K562 (cell line): ENCODE measurements around the gene GCK. TPM values are rescaled to one million over a fixed set of nuclear protein-coding genes. Genes with fewer than 3 reads are reported as not detected.

Experiments
- ATAC-seq: fragments of 200-7000 bp; cut with Tn5 transposase; 3 replicates; pipeline ENCODE4 v1.9.1; 2020; ENCODE audit warnings: moderate library complexity
- BruUV-seq: library from RNA; stranded (reverse); fragments of 400-500 nt; replicated peaks from 2 replicates; lab custom pipeline; 2021; lab: Mats Ljungman, UMichigan
- CTCF ChIA-PET: fragments of 300-600 bp; formaldehyde crosslinking; extraction: SDS; loops from one replicate; lab custom pipeline; 2021; ENCODE audit warnings: low intra/inter-chr PET ratio; lab: Yijun Ruan, JAX
- POLR2A ChIA-PET: fragments of 300-600, 350-650 bp; sonication (Branson Sonifier 250); formaldehyde crosslinking; extraction: SDS; loops from one replicate; lab custom pipeline; 2021; ENCODE audit warnings: antibody characterized with exemption, inconsistent platforms; lab: Yijun Ruan, JAX
- DNase-seq, 4 experiments: peaks; one replicate each; pipeline versions ENCODE4 v3.0.0 to v3.0.0-alpha.2; 2011 to 2018; ENCODE audit warnings: low spot score in 3 of 4, mixed read lengths in 3 of 4; ENCODE audit errors: extremely low read depth in 1 of 4
- FAIRE-seq: peaks from 2 replicates; lab custom pipeline; 2011; peaks lifted over from hg19 to GRCh38; lab: Jason Lieb, UNC
- H2AFZ ChIP-seq: 2 replicates; pipeline ENCODE4 v1.6.0; 2011; ENCODE audit warnings: low read depth, low read length, control low read depth, inconsistent platforms
- H3K27ac ChIP-seq: fragments of 200-600 bp; 3 replicates; pipeline ENCODE4 v1.8.0; 2011; ENCODE audit warnings: low read depth, mild to moderate bottlenecking, control low read depth, inconsistent platforms, low read length, moderate library complexity, mixed read lengths; ENCODE audit errors: extremely low read depth
- H3K27me3 ChIP-seq, 2 experiments: fragments of 300-600 bp in 1 of 2; 2 replicates in 1 of 2; 3 replicates in 1 of 2; pipeline versions ENCODE4 v1.6.0 to v1.8.0; 2011; ENCODE audit warnings: inconsistent platforms in 2 of 2, low read length in 2 of 2, mild to moderate bottlenecking in 1 of 2, mixed read lengths in 1 of 2, moderate library complexity in 1 of 2; ENCODE audit not compliant: control insufficient read depth in 2 of 2, insufficient read depth in 2 of 2
- H3K36me3 ChIP-seq: fragments of 300-600 bp; 3 replicates; pipeline ENCODE4 v1.8.0; 2011; ENCODE audit warnings: mild to moderate bottlenecking, low read length, inconsistent platforms; ENCODE audit not compliant: control insufficient read depth, insufficient read depth
- H3K4me1 ChIP-seq, 2 experiments: fragments of 200-600 bp in 1 of 2; replicated peaks in 1 of 2; 2 replicates in 1 of 2; 3 replicates in 1 of 2; pipeline versions ENCODE4 v1.5.1 to v1.8.0; 2011; ENCODE audit warnings: inconsistent platforms in 2 of 2, low read length in 2 of 2, mild to moderate bottlenecking in 1 of 2, mixed read lengths in 1 of 2, moderate library complexity in 1 of 2; ENCODE audit not compliant: control insufficient read depth in 2 of 2, insufficient read depth in 2 of 2
- H3K4me2 ChIP-seq: 2 replicates; pipeline ENCODE4 v1.6.1; 2011; ENCODE audit warnings: low read length, control low read depth, inconsistent platforms, mixed read lengths; ENCODE audit not compliant: insufficient read depth
- H3K4me3 ChIP-seq: fragments of 200-600 bp; sonication (generic), shearing (Covaris generic); 2 replicates; pipeline ENCODE4 v1.5.1; 2016; ENCODE audit warnings: control low read depth, inconsistent platforms
- H3K79me2 ChIP-seq: fragments of 200-600 bp; 3 replicates; pipeline ENCODE4 v1.8.0; 2011; ENCODE audit warnings: low read length, inconsistent platforms; ENCODE audit not compliant: control insufficient read depth, insufficient read depth
- H3K9ac ChIP-seq, 2 experiments: 2 replicates each; pipeline versions ENCODE4 v1.6.0 to v1.6.1; 2011; ENCODE audit warnings: low read depth in 2 of 2, low read length in 2 of 2, control low read depth in 1 of 2, inconsistent platforms in 1 of 2, mild to moderate bottlenecking in 1 of 2, mixed read lengths in 1 of 2; ENCODE audit not compliant: insufficient read depth in 1 of 2
- H3K9me1 ChIP-seq: one replicate; pipeline ENCODE4 v1.6.0; 2011; ENCODE audit warnings: inconsistent platforms, mild to moderate bottlenecking, low read length, moderate library complexity; ENCODE audit not compliant: control insufficient read depth, insufficient read depth
- H3K9me3 ChIP-seq: replicated peaks from 2 replicates; pipeline ENCODE4 v1.5.1; 2011; ENCODE audit warnings: low read depth, low read length, inconsistent platforms; ENCODE audit not compliant: control insufficient read depth, insufficient read depth
- H4K20me1 ChIP-seq: replicated peaks from 2 replicates; pipeline ENCODE4 v1.6.1; 2011; ENCODE audit warnings: low read length, inconsistent platforms, mixed read lengths; ENCODE audit not compliant: control insufficient read depth, insufficient read depth
- CTBP1 ChIP-seq: fragments of 450-650 bp; IDR thresholded peaks from 2 replicates; pipeline ENCODE4 v1.6.1; 2016; ENCODE audit warnings: borderline replicate concordance
- HBP1 ChIP-seq: fragments of 450-650 bp; formaldehyde crosslinking; IDR thresholded peaks from 2 replicates; pipeline ENCODE4 v1.4.0; 2022; ENCODE audit warnings: missing genetic modification characterization
- NFE2L1 ChIP-seq: fragments of 450-650 bp; IDR thresholded peaks from 2 replicates; pipeline ENCODE4 v1.6.1; 2016; ENCODE audit warnings: missing genetic modification characterization, low read depth, mild to moderate bottlenecking, missing compliant biosample characterization, moderate library complexity, borderline replicate concordance
- TARDBP ChIP-seq: fragments of 450-650 bp; IDR thresholded peaks from 2 replicates; pipeline ENCODE4 v1.6.1; 2016
- ZFPM2 ChIP-seq: fragments of 250-450 bp; sonication (Bioruptor Pico); IDR thresholded peaks from 2 replicates; pipeline ENCODE4 v1.5.1; 2022; ENCODE audit warnings: mild to moderate bottlenecking
- ZNF232 ChIP-seq: sonication (generic); formaldehyde crosslinking; IDR thresholded peaks from 2 replicates; pipeline ENCODE4 v1.8.0; 2022; ENCODE audit warnings: mild to moderate bottlenecking, missing genetic modification reagents
- ZNF507 ChIP-seq: conservative IDR thresholded peaks from 2 replicates; pipeline ENCODE4 v1.6.1; 2017; ENCODE audit warnings: missing genetic modification characterization, missing compliant biosample characterization
- ZNF583 ChIP-seq: fragments of 250-450 bp; sonication (Bioruptor Pico); IDR thresholded peaks from 2 replicates; pipeline ENCODE4 v1.4.0; 2020
- WGBS: fragments of 100-300 bp; shearing (Covaris generic); methylation state at CpG from one replicate; pipeline ENCODE4 v1.1.6; 2016; ENCODE audit warnings: low coverage, mixed read lengths; ENCODE audit not compliant: insufficient coverage; ENCODE audit errors: missing lambda C conversion rate; 5-methylcytosine and 5-hydroxymethylcytosine counted together
- in situ Hi-C: fragments of 300-500 bp; cut with MboI; formaldehyde crosslinking; loops from 4 replicates; pipeline ENCODE4 v1.15.0; 2018; ENCODE audit warnings: inconsistent platforms, mixed read lengths
- intact Hi-C: fragments of 100-400 bp; cut with micrococcal nuclease; formaldehyde crosslinking; loops from 2 replicates; pipeline ENCODE4 v1.14.2; 2022
- polyA plus RNA-seq, 8 experiments: library from polyadenylated mRNA; depleted of rRNA in 4 of 8; stranded (reverse) in 5 of 8; unstranded in 3 of 8; fragments of >200 nt; fragmentation: Nextera tagmentation in 2 of 8; fragmentation: Illumina TruSeq in 1 of 8; extraction: Ambion mirVana in 2 of 8; extraction: Trizol in 1 of 8; gene quantifications; 2 replicates each; pipeline versions ENCODE4 v1.2.1 to v1.2.3, GENCODE V29; 2011 to 2014; ENCODE audit warnings: inconsistent platforms in 1 of 8, missing spikeins in 1 of 8
- total RNA-seq, 7 experiments: library from RNA; depleted of rRNA in 6 of 7; stranded (reverse); fragments of >200 nt in 6 of 7; fragmentation: Illumina TruSeq in 2 of 7; extraction: Trizol in 2 of 7; gene quantifications; 2 replicates each; pipeline versions ENCODE4 v1.2.1 to v1.2.3, GENCODE V29; 2011 to 2021; ENCODE audit warnings: low replicate concordance in 1 of 7

GCK gene
- total and polyA plus RNA-seq, 9 of the 15 experiments (the other 6 are each of a cell fraction or from before 2014, with no cell fraction given) = 0.11 to 0.55 (median 0.16) TPM; not detected in 3

- peak; percentile 12 for ATAC-seq
- 0% methylated on average over 7 of the region's 14 CpGs for WGBS
- Histone ChIP-seq H3K9ac (no peak overlapping the region), H2AFZ (no peak overlapping the region)
- intact Hi-C loops = no loop called here
- TF ChIP-seq ZNF507 (tag) (no peak), NFE2L1 (tag) (no peak), ZNF232 (CRISPR knock-in tag) (no peak), ZFPM2 (CRISPR knock-in tag) (no peak), TARDBP (no peak), HBP1 (CRISPR knock-in tag) (no peak), CTBP1 (no peak), ZNF583 (CRISPR knock-in tag) (no peak)
- TF ChIP-seq, all 486 proteins: peak for 0
- Histone ChIP-seq H3K4me3 (no peak overlapping the region), H4K20me1 (peaks cover 4% of the 10 kb centered on the region; the same call in 1 of the 2 replicates), H3K4me1 (peaks cover 0 to 44% of the 10 kb centered on the region in 2 experiments; a peak in 2 of 5 replicates), H3K36me3 (no peaks in the 10 kb centered on the region), H3K27me3 (peaks cover 20 to 77% of the 10 kb centered on the region in 2 experiments; a peak in 4 of 5 replicates), H3K9me3 (no peaks in the 10 kb centered on the region), H3K9me1 (no peaks in the 10 kb centered on the region), H3K4me2 (no peak overlapping the region), H3K27ac (no peak overlapping the region), H3K79me2 (no peaks in the 10 kb centered on the region)
- no TSS peak for BruUV-seq
- in situ Hi-C loops = no loop called here
- FAIRE-seq (no peak), DNase-seq (no peak)
- POLR2A ChIA-PET = interaction anchor here (1.4 to 1.6 kb wide), 2 partner anchors 9 to 50 kb away, joined by 3 to 5 read pairs; no protein-coding TSS in a partner anchor
- CTCF ChIA-PET = no interaction called here
These were observed 38.7 kb upstream of the GCK start for GRCh38 chr7:44227911-44228310.
